Anterior cingulate cortex (tissue), 58 donors: ENCODE data around the gene GCAT.

ENCODE experiments used
- DNase-seq, 58 donors: peaks; one replicate each; lab custom pipeline; 2025; lab: John Stamatoyannopoulos, UW

The GCAT gene

GRCh38 chr22:37830093-37830842, 22.5 kb downstream of the GCAT start:
- no peak for DNase-seq

- no peak for DNase-seq
These were observed 23.7 kb downstream of the GCAT start for GRCh38 chr22:37831472-37831871.

GRCh38 chr22:37832022-37832857, 24.5 kb downstream of the GCAT start:
- no peak for DNase-seq

- DNase-seq: no peak
These were observed 34.5 kb downstream of the GCAT start for GRCh38 chr22:37842015-37842793.

GRCh38 chr22:37843741-37844089, 36.0 kb downstream of the GCAT start:
- DNase-seq: peak in 18 of 58 donors; percentile 47 to 72 (median 61)

- no peak for DNase-seq
These were observed 37.2 kb downstream of the GCAT start for GRCh38 chr22:37844904-37845329.

GRCh38 chr22:37846433-37846832, 38.7 kb downstream of the GCAT start:
- DNase-seq: no peak

- no peak for DNase-seq
These were observed 40.9 kb downstream of the GCAT start for GRCh38 chr22:37848587-37849088.

GRCh38 chr22:37849089-37849751, 41.5 kb downstream of the GCAT start, which contains the start of gene EIF3L:
Gene EIF3L (plus strand): TSS chr22:37849419. CDS start chr22:37849450, 31 bp downstream.
- DNase-seq: peak; percentile 46 to 94 (median 88)

GRCh38 chr22:37850801-37851200, 43.1 kb downstream of the GCAT start:
- DNase-seq: no peak

GRCh38 chr22:37852418-37852817, 44.7 kb downstream of the GCAT start:
- no peak for DNase-seq

GRCh38 chr22:37854946-37855345, 47.2 kb downstream of the GCAT start:
- peak in 1 of 58 donors; percentile 10 for DNase-seq

- no peak for DNase-seq
These were observed 47.7 kb downstream of the GCAT start for GRCh38 chr22:37855462-37855861.

- no peak for DNase-seq
These were observed 53.2 kb downstream of the GCAT start for GRCh38 chr22:37860796-37861421.

GRCh38 chr22:37862570-37863325, 55.0 kb downstream of the GCAT start:
- DNase-seq: no peak

GRCh38 chr22:37865510-37865909, 57.8 kb downstream of the GCAT start:
- no peak for DNase-seq
